OCI-LY3 (cell line): ENCODE data around the gene LGALSL.

ENCODE experiments used
- H2AFZ ChIP-seq: fragments of 200-600, 300-600 bp; shearing (Covaris generic); 2 replicates; pipeline ENCODE4 v1.6.0; 2014; ENCODE audit warnings: antibody characterized with exemption, low read depth, low read length
- H3K27ac ChIP-seq: fragments of 200-600, 300-600 bp; sonication (generic); 2 replicates; pipeline ENCODE4 v1.5.1; 2014; ENCODE audit warnings: mild to moderate bottlenecking, low read length, moderate library complexity, mixed read lengths
- H3K27me3 ChIP-seq: fragments of 200-600, 300-600 bp; sonication (generic); 2 replicates; pipeline ENCODE4 v1.6.1; 2014; ENCODE audit warnings: low read depth, low read length, mixed read lengths
- H3K36me3 ChIP-seq: fragments of 200-600, 300-600 bp; sonication (generic); replicated peaks from 2 replicates; pipeline ENCODE3; 2014; ENCODE audit warnings: low read depth, low read length, mixed read lengths
- H3K4me1 ChIP-seq: fragments of 300-600, 200-600 bp; sonication (generic); 2 replicates; pipeline ENCODE4 v1.6.1; 2014; ENCODE audit warnings: low read length, mixed read lengths
- H3K4me2 ChIP-seq: fragments of 200-600, 300-600 bp; sonication (generic); 2 replicates; pipeline ENCODE4 v1.6.1; 2014; ENCODE audit warnings: low read length, mixed read lengths
- H3K4me3 ChIP-seq: fragments of 300-600, 200-600 bp; sonication (generic); 2 replicates; pipeline ENCODE4 v1.5.1; 2014; ENCODE audit warnings: antibody characterized with exemption, mild to moderate bottlenecking, low read length, moderate library complexity
- H3K79me2 ChIP-seq: fragments of 300-600, 200-600 bp; shearing (Covaris generic); 2 replicates; pipeline ENCODE4 v1.6.1; 2014; ENCODE audit warnings: mild to moderate bottlenecking, low read length, mixed read lengths
- H3K9ac ChIP-seq: fragments of 300-600, 200-600 bp; shearing (Covaris generic); 2 replicates; pipeline ENCODE4 v1.6.0; 2014; ENCODE audit warnings: mild to moderate bottlenecking, low read length, moderate library complexity
- H3K9me3 ChIP-seq: fragments of 200-600, 300-600 bp; shearing (Covaris generic); 2 replicates; pipeline ENCODE4 v1.6.1; 2014; ENCODE audit warnings: low read length, mixed read lengths; ENCODE audit not compliant: insufficient read depth
- H4K20me1 ChIP-seq: fragments of 200-600, 300-600 bp; sonication (generic); 2 replicates; pipeline ENCODE4 v1.6.1; 2016; ENCODE audit warnings: low read length, mixed read lengths; ENCODE audit not compliant: insufficient read depth
- EZH2phosphoT487 ChIP-seq: fragments of 200-600 bp; shearing (Covaris generic); IDR thresholded peaks from 2 replicates; pipeline ENCODE4 v1.6.1; 2018; ENCODE audit warnings: antibody characterized with exemption, mixed run types, low read depth
- TF ChIP-seq, protein P1 (sequence below): fragments of 200-600, 300-600 bp; sonication (generic); IDR thresholded peaks from 2 replicates; pipeline ENCODE4 v1.5.1; 2014; ENCODE audit warnings: antibody characterized with exemption, low read length, low read depth

The LGALSL gene

DNA sequence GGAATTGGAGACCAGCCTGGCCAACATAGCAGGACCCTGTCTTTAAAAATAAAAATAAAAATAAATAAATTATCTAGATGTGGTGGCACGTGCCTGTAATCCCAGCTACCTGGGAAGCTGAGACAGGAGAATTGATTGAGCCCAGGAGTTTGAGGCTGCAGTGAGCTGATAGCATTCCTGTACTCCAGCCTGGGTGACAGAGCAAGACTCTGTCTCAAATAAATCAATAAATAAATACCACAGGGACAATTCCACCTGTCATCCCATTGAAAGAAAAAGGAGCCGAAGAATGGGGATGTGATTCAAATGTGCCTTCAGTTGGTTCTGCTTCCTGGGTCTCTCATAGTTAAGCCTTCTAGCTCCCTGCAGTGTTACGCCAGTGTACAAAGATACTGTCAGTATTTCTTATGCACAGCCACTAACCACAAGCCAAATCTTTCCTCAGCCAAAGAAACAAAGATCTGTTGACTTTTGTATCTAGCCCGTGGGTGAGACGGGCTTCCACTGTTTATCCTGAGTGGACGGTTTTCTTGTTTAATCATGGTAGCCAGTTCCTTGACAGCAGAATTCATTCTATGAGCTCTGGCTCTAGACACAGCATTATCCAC lies 12.6 kb downstream of the LGALSL start:
- Histone ChIP-seq H4K20me1 (no peaks in the 10 kb centered on the region), H3K9me3 (no peaks in the 10 kb centered on the region), H3K79me2 (no peaks in the 10 kb centered on the region), H3K27me3 (no peaks in the 10 kb centered on the region; the same call in 1 of the 2 replicates), H3K27ac (no peak overlapping the region), H3K9ac (no peak overlapping the region), H3K4me3 (no peak overlapping the region), H2AFZ (no peak overlapping the region), H3K36me3 (no peaks in the 10 kb centered on the region), H3K4me1 (no peaks in the 10 kb centered on the region), H3K4me2 (no peak overlapping the region)
- TF ChIP-seq, protein P1, sequence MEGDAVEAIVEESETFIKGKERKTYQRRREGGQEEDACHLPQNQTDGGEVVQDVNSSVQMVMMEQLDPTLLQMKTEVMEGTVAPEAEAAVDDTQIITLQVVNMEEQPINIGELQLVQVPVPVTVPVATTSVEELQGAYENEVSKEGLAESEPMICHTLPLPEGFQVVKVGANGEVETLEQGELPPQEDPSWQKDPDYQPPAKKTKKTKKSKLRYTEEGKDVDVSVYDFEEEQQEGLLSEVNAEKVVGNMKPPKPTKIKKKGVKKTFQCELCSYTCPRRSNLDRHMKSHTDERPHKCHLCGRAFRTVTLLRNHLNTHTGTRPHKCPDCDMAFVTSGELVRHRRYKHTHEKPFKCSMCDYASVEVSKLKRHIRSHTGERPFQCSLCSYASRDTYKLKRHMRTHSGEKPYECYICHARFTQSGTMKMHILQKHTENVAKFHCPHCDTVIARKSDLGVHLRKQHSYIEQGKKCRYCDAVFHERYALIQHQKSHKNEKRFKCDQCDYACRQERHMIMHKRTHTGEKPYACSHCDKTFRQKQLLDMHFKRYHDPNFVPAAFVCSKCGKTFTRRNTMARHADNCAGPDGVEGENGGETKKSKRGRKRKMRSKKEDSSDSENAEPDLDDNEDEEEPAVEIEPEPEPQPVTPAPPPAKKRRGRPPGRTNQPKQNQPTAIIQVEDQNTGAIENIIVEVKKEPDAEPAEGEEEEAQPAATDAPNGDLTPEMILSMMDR, result no peak
- TF ChIP-seq EZH2phosphoT487, result no peak

DNA sequence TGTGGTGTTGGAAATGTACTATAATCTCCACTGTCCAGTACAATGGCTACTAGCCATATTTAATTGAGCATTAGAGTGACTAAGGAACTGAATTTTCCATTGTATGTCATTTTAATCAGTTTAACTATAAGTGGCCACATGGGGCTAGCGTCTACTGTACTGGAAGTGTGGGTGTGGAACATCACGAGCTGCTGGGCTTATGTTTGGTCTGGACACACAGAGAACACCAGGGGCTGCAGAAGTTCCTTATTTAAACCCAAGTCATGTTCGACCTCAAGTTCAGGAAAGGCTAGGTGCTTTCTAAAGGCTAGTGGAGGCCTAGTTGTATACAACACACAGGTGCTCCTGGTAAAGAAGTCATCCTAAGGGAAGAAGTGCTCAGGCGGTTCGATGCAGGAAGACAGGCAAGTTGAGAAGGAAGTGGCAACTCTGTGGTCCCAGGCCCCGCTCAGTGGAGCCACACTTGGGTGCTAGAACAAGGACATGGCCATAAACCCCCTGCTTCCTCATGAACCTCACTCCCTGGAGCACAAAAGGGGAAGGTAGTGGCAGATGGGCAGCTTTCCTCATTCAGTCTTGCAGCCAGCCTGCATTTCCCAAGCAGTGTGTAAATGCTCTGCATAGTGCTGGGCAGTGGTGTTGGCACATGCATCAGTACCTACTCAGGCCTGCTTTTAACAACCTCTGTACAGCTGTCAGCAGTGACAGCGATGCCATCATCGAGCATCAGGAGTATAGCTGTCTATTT lies 13.3 kb downstream of the LGALSL start:
- Histone ChIP-seq H3K27me3 (no peaks in the 10 kb centered on the region; the same call in 1 of the 2 replicates), H3K79me2 (no peaks in the 10 kb centered on the region), H3K36me3 (no peaks in the 10 kb centered on the region), H3K4me2 (no peak overlapping the region), H3K9me3 (no peaks in the 10 kb centered on the region), H3K4me1 (no peaks in the 10 kb centered on the region), H2AFZ (no peak overlapping the region), H3K27ac (no peak overlapping the region), H3K9ac (no peak overlapping the region), H4K20me1 (no peaks in the 10 kb centered on the region), H3K4me3 (no peak overlapping the region)
- no peak for TF ChIP-seq EZH2phosphoT487
- TF ChIP-seq, protein P1, result no peak

DNA sequence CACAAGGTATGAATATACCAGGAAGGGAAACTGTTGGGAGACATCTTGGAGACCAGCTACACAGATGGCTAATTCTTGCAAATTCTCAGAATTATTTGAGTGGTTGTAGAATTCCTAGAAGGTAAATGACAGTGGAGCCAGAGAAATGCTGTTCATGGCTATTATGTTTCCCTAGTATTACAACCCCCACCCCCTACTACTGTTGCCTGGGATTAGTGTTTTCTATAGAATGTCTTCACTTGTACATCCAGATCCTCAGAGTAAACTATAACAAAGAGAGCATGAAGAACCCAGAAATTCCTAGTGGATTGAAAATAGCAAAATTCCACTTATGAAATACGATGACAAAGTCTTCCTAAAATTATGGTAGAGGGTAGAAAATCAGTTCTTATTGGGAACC lies 15.3 kb downstream of the LGALSL start:
- Histone ChIP-seq H3K27me3 (no peaks in the 10 kb centered on the region; the same call in 1 of the 2 replicates), H2AFZ (no peak overlapping the region), H3K4me3 (no peak overlapping the region), H3K27ac (no peak overlapping the region), H3K36me3 (no peaks in the 10 kb centered on the region), H4K20me1 (no peaks in the 10 kb centered on the region), H3K9me3 (no peaks in the 10 kb centered on the region), H3K4me1 (peaks cover 4% of the 10 kb centered on the region), H3K4me2 (no peak overlapping the region), H3K9ac (no peak overlapping the region), H3K79me2 (no peaks in the 10 kb centered on the region)
- TF ChIP-seq EZH2phosphoT487, result no peak
- TF ChIP-seq, protein P1, result no peak

DNA sequence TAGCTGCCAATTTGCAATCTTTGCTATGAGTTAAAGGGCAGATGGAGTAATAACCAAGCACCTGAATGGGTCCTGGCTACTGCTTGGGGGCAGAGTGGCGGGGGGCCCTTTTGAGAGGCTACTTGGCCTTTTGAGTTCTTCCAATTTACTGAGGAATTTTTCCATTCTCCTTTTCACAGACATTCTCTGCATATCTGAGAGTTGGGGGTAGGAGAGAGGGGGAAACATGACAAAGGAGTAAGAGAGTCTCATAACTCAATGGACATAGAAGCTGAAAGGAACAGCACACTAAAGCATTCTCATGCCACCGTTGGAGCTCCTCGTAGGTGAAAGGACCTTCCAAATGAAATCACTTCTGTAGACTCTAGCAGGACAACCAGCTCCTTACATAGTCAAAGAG lies 16.1 kb downstream of the LGALSL start:
- H3K27me3 ChIP-seq, result no peaks in the 10 kb centered on the region; the same call in 1 of the 2 replicates
- no peaks in the 10 kb centered on the region for H3K9me3 ChIP-seq
- no peaks in the 10 kb centered on the region for H4K20me1 ChIP-seq
- H3K4me2 ChIP-seq, result no peak overlapping the region
- H3K36me3 ChIP-seq, result no peaks in the 10 kb centered on the region
- no peaks in the 10 kb centered on the region for H3K79me2 ChIP-seq
- TF ChIP-seq, protein P1, result no peak
- TF ChIP-seq EZH2phosphoT487, result no peak
- H2AFZ ChIP-seq, result no peak overlapping the region
- no peak overlapping the region for H3K4me3 ChIP-seq
- peaks cover 8% of the 10 kb centered on the region for H3K4me1 ChIP-seq
- no peak overlapping the region for H3K9ac ChIP-seq
- no peak overlapping the region for H3K27ac ChIP-seq
